ENCODE measurements around the gene MAGED2. TPM values are rescaled to one million over a fixed set of nuclear protein-coding genes. Genes with fewer than 3 reads are reported as not detected.
"Not testable (repeated sequence)": the region's sequence is repeated elsewhere in the genome, so short reads cannot be mapped to it uniquely, and the experiment has no call there.

Gene MAGED2
- total RNA-seq, 2 experiments from 2014 or later, result 76.6 to 77.3 TPM

GRCh38 chrX:54825716-54826438 lies 18.3 kb downstream of the MAGED2 start:
- DNase-seq, result no peak
- POLR2A ChIA-PET, result no interaction called here
- ATAC-seq (ENCODE audit: low read depth), result no peak
- H3K27ac Mint-ChIP-seq, result no peak overlapping the region
- no peaks in the 10 kb centered on the region for H3K4me1 Mint-ChIP-seq
- no peaks in the 10 kb centered on the region for H3K9me3 Mint-ChIP-seq
- peaks cover 2% of the 10 kb centered on the region for H3K27me3 Mint-ChIP-seq
- no peaks in the 10 kb centered on the region for H3K36me3 Mint-ChIP-seq
- H3K4me3 Mint-ChIP-seq, result no peak overlapping the region

GRCh38 chrX:54826598-54826997 lies 19.1 kb downstream of the MAGED2 start:
- Mint-ChIP-seq H3K4me3 (no peak overlapping the region), H3K27me3 (peaks cover 2% of the 10 kb centered on the region), H3K27ac (no peak overlapping the region), H3K4me1 (no peaks in the 10 kb centered on the region), H3K36me3 (no peaks in the 10 kb centered on the region), H3K9me3 (no peaks in the 10 kb centered on the region)
- DNase-seq (no peak), ATAC-seq (ENCODE audit: low read depth) (no peak)
- POLR2A ChIA-PET, result no interaction called here

- H3K36me3 Mint-ChIP-seq, result no peaks in the 10 kb centered on the region
- H3K4me3 Mint-ChIP-seq, result no peak overlapping the region
- H3K4me1 Mint-ChIP-seq, result no peaks in the 10 kb centered on the region
- H3K27me3 Mint-ChIP-seq, result no peaks in the 10 kb centered on the region
- no peak overlapping the region for H3K27ac Mint-ChIP-seq
- POLR2A ChIA-PET, result no interaction called here
- DNase-seq (no peak), ATAC-seq (ENCODE audit: low read depth) (no peak)
- no peaks in the 10 kb centered on the region for H3K9me3 Mint-ChIP-seq
Observed at GRCh38 chrX:54838583-54838982, 31.0 kb downstream of the MAGED2 start.

- H3K36me3 Mint-ChIP-seq; H3K9me3 Mint-ChIP-seq; H3K4me1 Mint-ChIP-seq; ATAC-seq (ENCODE audit: low read depth); DNase-seq; H3K4me3 Mint-ChIP-seq; POLR2A ChIA-PET; H3K27ac Mint-ChIP-seq; H3K27me3 Mint-ChIP-seq: not testable (repeated sequence)
Observed at GRCh38 chrX:54841184-54841874, 33.8 kb downstream of the MAGED2 start.

GRCh38 chrX:54842607-54843006 lies 35.1 kb downstream of the MAGED2 start:
- H3K27me3 Mint-ChIP-seq, result no peaks in the 10 kb centered on the region
- POLR2A ChIA-PET, result no interaction called here
- H3K4me3 Mint-ChIP-seq, result no peak overlapping the region
- no peaks in the 10 kb centered on the region for H3K4me1 Mint-ChIP-seq
- no peak overlapping the region for H3K27ac Mint-ChIP-seq
- H3K9me3 Mint-ChIP-seq, result no peaks in the 10 kb centered on the region
- no peaks in the 10 kb centered on the region for H3K36me3 Mint-ChIP-seq
- ATAC-seq (ENCODE audit: low read depth) (no peak), DNase-seq (no peak)

- Mint-ChIP-seq H3K9me3 (no peaks in the 10 kb centered on the region), H3K4me1 (no peaks in the 10 kb centered on the region), H3K4me3 (no peak overlapping the region), H3K27ac (no peak overlapping the region), H3K36me3 (no peaks in the 10 kb centered on the region), H3K27me3 (no peaks in the 10 kb centered on the region)
- no peak for ATAC-seq (ENCODE audit: low read depth)
- POLR2A ChIA-PET, result no interaction called here
- no peak for DNase-seq
Observed at GRCh38 chrX:54843050-54843449, 35.5 kb downstream of the MAGED2 start.

- H3K27me3 Mint-ChIP-seq; H3K27ac Mint-ChIP-seq; H3K4me3 Mint-ChIP-seq; H3K36me3 Mint-ChIP-seq; H3K9me3 Mint-ChIP-seq; POLR2A ChIA-PET; ATAC-seq (ENCODE audit: low read depth); H3K4me1 Mint-ChIP-seq; DNase-seq: not testable (repeated sequence)
Observed at GRCh38 chrX:54847700-54848099, 40.2 kb downstream of the MAGED2 start.

- no peaks in the 10 kb centered on the region for H3K36me3 Mint-ChIP-seq
- peaks cover 4% of the 10 kb centered on the region for H3K9me3 Mint-ChIP-seq
- no peak for ATAC-seq (ENCODE audit: low read depth)
- no peak for DNase-seq
- H3K4me3 Mint-ChIP-seq, result no peak overlapping the region
- no peak overlapping the region for H3K27ac Mint-ChIP-seq
- no peaks in the 10 kb centered on the region for H3K27me3 Mint-ChIP-seq
- POLR2A ChIA-PET, result no interaction called here
- H3K4me1 Mint-ChIP-seq, result peaks cover 1% of the 10 kb centered on the region
Observed at GRCh38 chrX:54865208-54865607, 57.7 kb downstream of the MAGED2 start.

Other genes with a start within 250 kb of the MAGED2 start
- not detected for gene ITIH6, start 9.5 kb upstream of the MAGED2 start, total RNA-seq
- gene TRO, start 113.1 kb downstream of the MAGED2 start, total RNA-seq, result 1 to 10 TPM; 3.6 to 3.9 TPM
- gene PFKFB1, start 186.4 kb downstream of the MAGED2 start, total RNA-seq, result under 1 TPM; 0.44 to 0.65 TPM
- 10 to 100 TPM; 23.7 to 25.2 TPM for gene APEX2, start 192.6 kb downstream of the MAGED2 start, total RNA-seq
- not detected for gene ALAS2, start 223.2 kb downstream of the MAGED2 start, total RNA-seq

Data from activated naive CD8-positive, alpha-beta T cell treated with anti-CD3 and anti-CD28 coated beads, Interleukin-2, amount 10 ng/mL, durations not matched to agents 7 days and 5 days (primary cell).